HG02623 (cell line): ENCODE results near the gene CFAP70.
"Not testable (repeated sequence)": the region's sequence is repeated elsewhere in the genome, so short reads cannot be mapped to it uniquely, and the experiment has no call there.

Experiments used
- ATAC-seq: cut with Tn5 transposase; IDR thresholded peaks from one replicate; pipeline ENCODE4 v1.9.1; 2021; ENCODE audit warnings: moderate library complexity; ENCODE audit not compliant: unreplicated experiment

CFAP70 gene

GRCh38 chr10:73340121-73340520 is 18.5 kb downstream of the CFAP70 start:
- ATAC-seq = no peak

- ATAC-seq = no peak
These were observed 19.2 kb downstream of the CFAP70 start for GRCh38 chr10:73339436-73339835.

- ATAC-seq = no peak
These were observed 19.8 kb downstream of the CFAP70 start for GRCh38 chr10:73338801-73339368.

- no peak for ATAC-seq
These were observed 25.5 kb downstream of the CFAP70 start for GRCh38 chr10:73333202-73333601.

- ATAC-seq = no peak
These were observed 26.3 kb downstream of the CFAP70 start for GRCh38 chr10:73332379-73332778.

GRCh38 chr10:73328523-73328922 is 30.1 kb downstream of the CFAP70 start:
- ATAC-seq = not testable (repeated sequence)

- not testable (repeated sequence) for ATAC-seq
These were observed 33.4 kb downstream of the CFAP70 start for GRCh38 chr10:73325290-73325689.

GRCh38 chr10:73323582-73323981 is 35.1 kb downstream of the CFAP70 start:
- ATAC-seq = not testable (repeated sequence)

- ATAC-seq = no peak
These were observed 48.2 kb downstream of the CFAP70 start for GRCh38 chr10:73310475-73310874.

- no peak for ATAC-seq
These were observed 51.4 kb downstream of the CFAP70 start for GRCh38 chr10:73307203-73307800.

- no peak for ATAC-seq
These were observed 52.4 kb downstream of the CFAP70 start for GRCh38 chr10:73306171-73306708.

- ATAC-seq = no peak
These were observed 61.7 kb downstream of the CFAP70 start for GRCh38 chr10:73296946-73297345.

- no peak for ATAC-seq
These were observed 65.2 kb downstream of the CFAP70 start for GRCh38 chr10:73293461-73293860.

- no peak for ATAC-seq
These were observed 68.7 kb downstream of the CFAP70 start for GRCh38 chr10:73289958-73290357.

- no peak for ATAC-seq
These were observed 71.2 kb downstream of the CFAP70 start for GRCh38 chr10:73287441-73287840.

- no peak for ATAC-seq
These were observed 77.6 kb downstream of the CFAP70 start for GRCh38 chr10:73281097-73281496.

GRCh38 chr10:73264423-73264822 is 94.2 kb downstream of the CFAP70 start:
- no peak for ATAC-seq

GRCh38 chr10:73263693-73264347 is 94.8 kb downstream of the CFAP70 start:
- no peak for ATAC-seq

GRCh38 chr10:73262880-73263555 is 95.6 kb downstream of the CFAP70 start:
- no peak for ATAC-seq

GRCh38 chr10:73262105-73262730 is 96.4 kb downstream of the CFAP70 start:
- no peak for ATAC-seq

- ATAC-seq = no peak
These were observed 97.2 kb downstream of the CFAP70 start for GRCh38 chr10:73261362-73261995.
